ENCODE results near the gene SLC25A34.

Gene SLC25A34

GRCh38 chr1:15775706-15776105 is 39.6 kb downstream of the SLC25A34 start:
- DNase-seq (ENCODE audit: low read depth) = no peak

GRCh38 chr1:15777909-15778707 is 42.0 kb downstream of the SLC25A34 start:
- no peak for DNase-seq (ENCODE audit: low read depth)

- DNase-seq (ENCODE audit: low read depth) = no peak
Measured at GRCh38 chr1:15785683-15786082, 49.6 kb downstream of the SLC25A34 start.

- DNase-seq (ENCODE audit: low read depth) = no peak
Measured at GRCh38 chr1:15786581-15786980, 50.5 kb downstream of the SLC25A34 start.

GRCh38 chr1:15788624-15789301 is 52.7 kb downstream of the SLC25A34 start:
- DNase-seq (ENCODE audit: low read depth) = no peak
